H4 (cell line): ENCODE measurements around the gene SLC11A2. TPM values are rescaled to one million over a fixed set of nuclear protein-coding genes. Genes with fewer than 3 reads are reported as not detected.
"Not testable (repeated sequence)": the region's sequence is repeated elsewhere in the genome, so short reads cannot be mapped to it uniquely, and the experiment has no call there.

Source experiments
- DNase-seq: peaks from one replicate; pipeline ENCODE4 v3.0.0-alpha.2; 2015; ENCODE audit warnings: low spot score
- total RNA-seq: library from RNA; depleted of rRNA; stranded (reverse); fragments of >200 nt; shearing (Covaris generic); gene quantifications from 2 replicates; pipeline ENCODE4 v1.2.3, GENCODE V29; 2014

The SLC11A2 gene
- total RNA-seq, 1 experiment from 2014 or later = 21.5 TPM

GRCh38 chr12:51027342-51027835 lies 1.2 kb upstream of the SLC11A2 start:
- DNase-seq = no peak

- DNase-seq = no peak
Observed at GRCh38 chr12:51025338-51025835, 797 bp downstream of the SLC11A2 start.

GRCh38 chr12:51023625-51024382 lies 2.4 kb downstream of the SLC11A2 start:
- DNase-seq = no peak

- DNase-seq = no peak
Observed at GRCh38 chr12:51021694-51022093, 4.5 kb downstream of the SLC11A2 start.

- DNase-seq = no peak
Observed at GRCh38 chr12:51020448-51021182, 5.6 kb downstream of the SLC11A2 start.

- no peak for DNase-seq
Observed at GRCh38 chr12:51019927-51020326, 6.3 kb downstream of the SLC11A2 start.

- DNase-seq = no peak
Observed at GRCh38 chr12:51018956-51019355, 7.2 kb downstream of the SLC11A2 start.

- no peak for DNase-seq
Observed at GRCh38 chr12:51017452-51017851, 8.7 kb downstream of the SLC11A2 start.

- not testable (repeated sequence) for DNase-seq
Observed at GRCh38 chr12:51014467-51014866, 11.7 kb downstream of the SLC11A2 start.

- no peak for DNase-seq
Observed at GRCh38 chr12:51013441-51013840, 12.7 kb downstream of the SLC11A2 start.

- DNase-seq = no peak
Observed at GRCh38 chr12:51012570-51013236, 13.5 kb downstream of the SLC11A2 start.

GRCh38 chr12:51011955-51012354 lies 14.2 kb downstream of the SLC11A2 start:
- no peak for DNase-seq

- no peak for DNase-seq
Observed at GRCh38 chr12:51009056-51009440, 17.1 kb downstream of the SLC11A2 start.

GRCh38 chr12:51008329-51009055 lies 17.7 kb downstream of the SLC11A2 start:
- DNase-seq = no peak

- DNase-seq = no peak
Observed at GRCh38 chr12:51005671-51006070, 20.5 kb downstream of the SLC11A2 start.

GRCh38 chr12:51005030-51005429 lies 21.2 kb downstream of the SLC11A2 start:
- DNase-seq = no peak

- no peak for DNase-seq
Observed at GRCh38 chr12:51004504-51004903, 21.7 kb downstream of the SLC11A2 start.

GRCh38 chr12:51001799-51002198 lies 24.4 kb downstream of the SLC11A2 start:
- no peak for DNase-seq

- no peak for DNase-seq
Observed at GRCh38 chr12:51000245-51000644, 25.9 kb downstream of the SLC11A2 start.

- DNase-seq = no peak
Observed at GRCh38 chr12:50999093-50999492, 27.1 kb downstream of the SLC11A2 start.

GRCh38 chr12:50992819-50993218 lies 33.4 kb downstream of the SLC11A2 start:
- DNase-seq = no peak

- DNase-seq = no peak
Observed at GRCh38 chr12:50991291-50991690, 34.9 kb downstream of the SLC11A2 start.
